ENCODE results near the gene GRIP2. TPM values are rescaled to one million over a fixed set of nuclear protein-coding genes. Genes with fewer than 3 reads are reported as not detected.
A peak's percentile ranks its signal among the peaks of the same experiment; 100 is the strongest.

Gene GRIP2
- total RNA-seq, 2 experiments from 2014 or later: not detected

GRCh38 chr3:14464141-14464465, 76.0 kb downstream of the GRIP2 start:
- POLR2A ChIA-PET: no interaction called here
- Mint-ChIP-seq H3K27me3 (no peaks in the 10 kb centered on the region), H3K9me3 (no peaks in the 10 kb centered on the region), H3K4me3 (no peak overlapping the region), H3K4me1 (ENCODE audit: low read depth) (peaks cover 22% of the 10 kb centered on the region), H3K36me3 (ENCODE audit: low read depth) (peaks cover 37% of the 10 kb centered on the region), H3K27ac (no peak overlapping the region)
- intact Hi-C loops (cut with micrococcal nuclease): loop anchor here (10.0 kb wide), 1 partner anchor 59 kb away; the partner anchor contains the start of gene SLC6A6
- DNase-seq (no peak), ATAC-seq (no peak)
- CTCF ChIA-PET: interaction anchor here (1.5 kb wide), 1 partner anchor 261 kb away, joined by 5 read pairs; no protein-coding TSS in a partner anchor
- TF ChIP-seq CTCF (IDR thresholded peaks at IDR 0.05): no peak

- no peaks in the 10 kb centered on the region for H3K9me3 Mint-ChIP-seq
- no peak for TF ChIP-seq CTCF (IDR thresholded peaks at IDR 0.05)
- intact Hi-C loops (cut with micrococcal nuclease): loop anchor here (10.0 kb wide), 1 partner anchor 59 kb away; the partner anchor contains the start of gene SLC6A6
- peaks cover 24% of the 10 kb centered on the region for H3K4me1 Mint-ChIP-seq (ENCODE audit: low read depth)
- CTCF ChIA-PET: interaction anchor here (1.5 to 3.2 kb wide), 3 partner anchors 62 to 260 kb away, joined by 5 to 17 read pairs (median 8); partner anchors contain the start of gene SLC6A6
- peaks cover 39% of the 10 kb centered on the region for H3K36me3 Mint-ChIP-seq (ENCODE audit: low read depth)
- POLR2A ChIA-PET: interaction anchor here (1.2 kb wide), 1 partner anchor 12 kb away, joined by 3 read pairs; no protein-coding TSS in a partner anchor
- no peak for DNase-seq
- H3K4me3 Mint-ChIP-seq: no peak overlapping the region
- no peaks in the 10 kb centered on the region for H3K27me3 Mint-ChIP-seq
- no peak overlapping the region for H3K27ac Mint-ChIP-seq
- ATAC-seq: no peak
These were observed 76.6 kb downstream of the GRIP2 start for GRCh38 chr3:14463330-14464140.

- peaks cover 39% of the 10 kb centered on the region for H3K36me3 Mint-ChIP-seq (ENCODE audit: low read depth)
- TF ChIP-seq CTCF (IDR thresholded peaks at IDR 0.05): no peak
- H3K9me3 Mint-ChIP-seq: no peaks in the 10 kb centered on the region
- peak; percentile 43 for DNase-seq
- intact Hi-C loops (cut with micrococcal nuclease): loop anchor here (10.0 kb wide), 1 partner anchor 58 kb away; the partner anchor contains the start of gene SLC6A6
- no peaks in the 10 kb centered on the region for H3K27me3 Mint-ChIP-seq
- peak overlapping the region; percentile 0 for H3K27ac Mint-ChIP-seq
- ChIA-PET POLR2A (interaction anchor here (1.2 kb wide), 1 partner anchor 11 kb away, joined by 3 read pairs; no protein-coding TSS in a partner anchor), CTCF (interaction anchor here (0.9 to 3.2 kb wide), 5 partner anchors 61 to 259 kb away, joined by 3 to 17 read pairs (median 5); partner anchors contain the start of gene SLC6A6)
- no peak overlapping the region for H3K4me3 Mint-ChIP-seq
- ATAC-seq: peak; percentile 54
- peaks cover 27% of the 10 kb centered on the region for H3K4me1 Mint-ChIP-seq (ENCODE audit: low read depth)
These were observed 77.4 kb downstream of the GRIP2 start for GRCh38 chr3:14462738-14463137.

- Mint-ChIP-seq H3K36me3 (ENCODE audit: low read depth) (peaks cover 35% of the 10 kb centered on the region), H3K27me3 (no peaks in the 10 kb centered on the region), H3K9me3 (no peaks in the 10 kb centered on the region), H3K27ac (peak overlapping the region; percentile 35), H3K4me1 (ENCODE audit: low read depth) (peaks cover 27% of the 10 kb centered on the region), H3K4me3 (no peak overlapping the region)
- TF ChIP-seq CTCF (IDR thresholded peaks at IDR 0.05): no peak
- ATAC-seq: peak; percentile 48
- ChIA-PET CTCF (interaction anchor here (0.6 to 3.2 kb wide), 8 partner anchors 60 to 1667 kb away, joined by 3 to 17 read pairs (median 4); partner anchors contain the start of gene SLC6A6), POLR2A (no interaction called here)
- intact Hi-C loops (cut with micrococcal nuclease): loop anchor here (10.0 kb wide), 1 partner anchor 57 kb away; the partner anchor contains the start of gene SLC6A6
- DNase-seq: peak; percentile 54
These were observed 78.3 kb downstream of the GRIP2 start for GRCh38 chr3:14461748-14462324.

Data from activated CD8-positive, alpha-beta T cell treated with anti-CD3 and anti-CD28 coated beads for 36 hours (primary cell).